ENCODE results near the gene BLNK. TPM values are rescaled to one million over a fixed set of nuclear protein-coding genes. Genes with fewer than 3 reads are reported as not detected.
"Not testable (repeated sequence)": the region's sequence is repeated elsewhere in the genome, so short reads cannot be mapped to it uniquely, and the experiment has no call there.

Gene BLNK
- total and polyA plus RNA-seq, 7 donors, result 0.15 to 3.7 (median 1.1) TPM

DNA sequence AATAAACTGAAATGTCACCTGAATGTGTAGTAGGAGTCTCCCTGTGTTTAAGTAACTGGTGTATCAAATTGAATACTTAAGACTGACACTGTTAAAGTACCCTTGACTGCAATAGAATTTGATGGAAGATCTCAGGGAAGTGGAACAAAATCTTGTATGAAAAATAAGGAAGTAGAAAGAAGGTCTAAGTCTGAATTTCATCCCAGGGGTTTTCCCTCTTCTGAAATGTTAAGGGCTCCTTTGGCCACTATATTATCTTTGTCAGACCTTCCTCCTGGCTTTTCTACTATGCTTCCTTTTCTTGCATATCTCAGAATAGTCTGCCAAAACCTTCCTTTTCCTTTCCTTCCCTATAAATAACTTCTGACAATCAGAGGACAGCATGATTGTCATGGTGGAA, 59.6 kb downstream of the BLNK start:
- Histone ChIP-seq H3K4me3 (no peak overlapping the region), H3K27ac (no peak overlapping the region), H3K27me3 (ENCODE audit: insufficient read depth in 3 of 3, low read length in 2 of 3) (no peaks in the 10 kb centered on the region), H3K9me3 (no peaks in the 10 kb centered on the region), H3K36me3 (ENCODE audit: insufficient read depth in 1 of 2, low read depth in 1 of 2) (no peaks in the 10 kb centered on the region), H3K4me1 (no peaks in the 10 kb centered on the region)
- DNase-seq, result no peak
- TF ChIP-seq, protein P1, sequence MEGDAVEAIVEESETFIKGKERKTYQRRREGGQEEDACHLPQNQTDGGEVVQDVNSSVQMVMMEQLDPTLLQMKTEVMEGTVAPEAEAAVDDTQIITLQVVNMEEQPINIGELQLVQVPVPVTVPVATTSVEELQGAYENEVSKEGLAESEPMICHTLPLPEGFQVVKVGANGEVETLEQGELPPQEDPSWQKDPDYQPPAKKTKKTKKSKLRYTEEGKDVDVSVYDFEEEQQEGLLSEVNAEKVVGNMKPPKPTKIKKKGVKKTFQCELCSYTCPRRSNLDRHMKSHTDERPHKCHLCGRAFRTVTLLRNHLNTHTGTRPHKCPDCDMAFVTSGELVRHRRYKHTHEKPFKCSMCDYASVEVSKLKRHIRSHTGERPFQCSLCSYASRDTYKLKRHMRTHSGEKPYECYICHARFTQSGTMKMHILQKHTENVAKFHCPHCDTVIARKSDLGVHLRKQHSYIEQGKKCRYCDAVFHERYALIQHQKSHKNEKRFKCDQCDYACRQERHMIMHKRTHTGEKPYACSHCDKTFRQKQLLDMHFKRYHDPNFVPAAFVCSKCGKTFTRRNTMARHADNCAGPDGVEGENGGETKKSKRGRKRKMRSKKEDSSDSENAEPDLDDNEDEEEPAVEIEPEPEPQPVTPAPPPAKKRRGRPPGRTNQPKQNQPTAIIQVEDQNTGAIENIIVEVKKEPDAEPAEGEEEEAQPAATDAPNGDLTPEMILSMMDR (IDR thresholded peaks at IDR 0.05), result no peak
- intact Hi-C loops (cut with DNase I), result no loop called here
- no peak for ATAC-seq

DNA sequence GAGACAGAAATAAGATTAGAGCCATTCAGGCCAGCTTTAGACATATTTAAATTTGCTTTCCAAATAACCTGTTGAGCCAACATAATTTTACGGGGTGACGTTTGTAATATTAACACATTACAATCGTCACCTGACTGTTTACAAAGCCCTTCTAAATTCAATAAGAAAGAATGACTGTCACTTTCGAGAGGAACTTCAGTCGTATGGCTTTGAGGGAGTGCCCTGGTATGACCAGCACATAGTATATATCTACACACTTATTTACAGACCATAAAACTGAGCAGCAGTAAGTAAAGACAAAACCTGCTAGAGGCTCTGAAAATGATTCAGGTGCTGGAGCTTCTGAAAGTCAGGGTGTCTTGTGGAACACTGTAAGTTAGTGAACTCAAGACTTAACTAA, 62.4 kb downstream of the BLNK start:
- 67 to 86% (median 69%) methylated on average over 5 of the region's 5 CpGs for WGBS, 3 donors
- Histone ChIP-seq H3K27ac (no peak overlapping the region), H3K27me3 (ENCODE audit: insufficient read depth in 3 of 3, low read length in 2 of 3) (no peaks in the 10 kb centered on the region), H3K9me3 (no peaks in the 10 kb centered on the region), H3K36me3 (ENCODE audit: insufficient read depth in 1 of 2, low read depth in 1 of 2) (peaks cover 0 to 7% of the 10 kb centered on the region in 2 donors), H3K4me3 (no peak overlapping the region), H3K4me1 (no peaks in the 10 kb centered on the region)
- intact Hi-C loops (cut with DNase I), result no loop called here
- ATAC-seq (no peak), DNase-seq (no peak)
- TF ChIP-seq, protein P1 (IDR thresholded peaks at IDR 0.05), result no peak

DNA sequence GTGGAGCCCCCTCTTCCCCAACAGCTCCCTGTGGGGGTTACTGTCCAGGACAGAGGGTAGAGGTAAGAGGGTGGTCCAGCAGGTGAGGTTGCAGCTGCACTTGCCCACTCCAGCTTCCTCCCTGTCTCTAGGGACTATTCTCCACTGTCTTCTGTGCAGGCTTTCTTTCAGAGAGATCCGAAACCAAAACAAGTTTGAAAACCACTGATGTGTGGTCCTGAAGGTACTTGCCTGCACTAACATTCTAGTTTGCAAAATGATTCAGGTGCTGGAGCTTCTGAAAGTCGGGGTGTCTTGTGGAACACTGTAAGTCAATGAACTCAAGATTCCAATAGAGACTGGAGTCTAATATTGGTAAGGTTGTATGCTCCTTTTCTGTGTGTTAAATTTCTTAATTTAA, 63.1 kb downstream of the BLNK start:
- H3K36me3 ChIP-seq (ENCODE audit: insufficient read depth in 1 of 2, low read depth in 1 of 2), result peaks cover 0 to 7% of the 10 kb centered on the region in 2 donors
- H3K4me1 ChIP-seq, result no peaks in the 10 kb centered on the region
- H3K4me3 ChIP-seq, result no peak overlapping the region
- ATAC-seq (no peak), DNase-seq (no peak)
- WGBS, 3 donors, result 79 to 83% (median 79%) methylated on average over 2 of the region's 2 CpGs
- no peaks in the 10 kb centered on the region for H3K9me3 ChIP-seq
- TF ChIP-seq, protein P1 (IDR thresholded peaks at IDR 0.05), result no peak
- H3K27me3 ChIP-seq (ENCODE audit: insufficient read depth in 3 of 3, low read length in 2 of 3), result no peaks in the 10 kb centered on the region
- intact Hi-C loops (cut with DNase I), result no loop called here
- H3K27ac ChIP-seq, result no peak overlapping the region

DNA sequence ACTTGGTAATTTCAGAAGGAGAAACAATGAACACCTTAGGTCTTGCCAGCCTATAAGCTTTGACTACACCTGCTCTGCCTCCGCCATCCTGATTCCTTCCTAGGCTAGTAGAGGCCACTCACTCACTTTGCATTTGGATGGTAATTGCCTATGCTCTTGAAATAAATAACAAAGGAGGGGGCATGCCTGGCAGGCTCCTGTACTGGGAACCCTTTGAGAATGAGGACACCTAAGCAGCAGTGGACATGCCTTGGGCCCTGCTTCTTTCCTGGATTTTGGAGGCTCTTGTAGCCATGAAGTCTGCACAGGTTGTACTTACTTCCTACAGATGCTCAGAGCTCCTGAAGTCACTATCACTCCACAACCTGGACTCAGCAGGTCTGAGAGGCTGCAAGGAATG, 65.8 kb downstream of the BLNK start:
- Histone ChIP-seq H3K27ac (no peak overlapping the region), H3K4me3 (no peak overlapping the region), H3K36me3 (ENCODE audit: insufficient read depth in 1 of 2, low read depth in 1 of 2) (peaks cover 0 to 7% of the 10 kb centered on the region in 2 donors), H3K4me1 (no peaks in the 10 kb centered on the region), H3K27me3 (ENCODE audit: insufficient read depth in 3 of 3, low read length in 2 of 3) (no peaks in the 10 kb centered on the region), H3K9me3 (no peaks in the 10 kb centered on the region)
- intact Hi-C loops (cut with DNase I), result no loop called here
- no peak for DNase-seq
- ATAC-seq, result no peak
- TF ChIP-seq, protein P1 (IDR thresholded peaks at IDR 0.05), result no peak
- WGBS, 3 donors, result 89 to 97% (median 92%) methylated on average over 1 of the region's 1 CpG

DNA sequence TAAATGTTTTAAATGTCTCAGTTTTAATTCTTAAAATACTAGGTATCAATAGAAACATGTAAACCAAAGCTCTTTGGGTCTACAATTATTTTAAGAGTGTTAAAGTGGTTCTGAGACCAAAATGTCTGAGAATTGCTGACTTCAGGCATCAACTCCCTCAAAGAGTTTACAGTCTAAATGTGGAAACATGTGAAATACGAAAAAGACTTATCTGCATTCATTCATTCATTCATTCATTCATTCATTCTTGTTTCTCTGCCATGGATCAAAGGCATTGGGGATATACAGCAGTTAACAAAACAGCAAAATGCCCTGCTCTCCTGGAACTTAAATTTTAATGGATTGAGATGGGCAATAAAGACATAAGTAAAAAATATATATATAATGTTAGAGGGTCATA, 69.8 kb downstream of the BLNK start:
- Histone ChIP-seq H3K9me3 (no peaks in the 10 kb centered on the region), H3K4me1 (no peaks in the 10 kb centered on the region), H3K4me3 (no peak overlapping the region), H3K36me3 (ENCODE audit: insufficient read depth in 1 of 2, low read depth in 1 of 2) (peaks cover 0 to 7% of the 10 kb centered on the region in 2 donors), H3K27ac (no peak overlapping the region), H3K27me3 (ENCODE audit: insufficient read depth in 3 of 3, low read length in 2 of 3) (no peaks in the 10 kb centered on the region)
- intact Hi-C loops (cut with DNase I), result no loop called here
- TF ChIP-seq, protein P1 (IDR thresholded peaks at IDR 0.05), result no peak
- ATAC-seq (no peak), DNase-seq (no peak)
- 35 to 89% (median 40%) methylated on average over 1 of the region's 1 CpG for WGBS, 3 donors

DNA sequence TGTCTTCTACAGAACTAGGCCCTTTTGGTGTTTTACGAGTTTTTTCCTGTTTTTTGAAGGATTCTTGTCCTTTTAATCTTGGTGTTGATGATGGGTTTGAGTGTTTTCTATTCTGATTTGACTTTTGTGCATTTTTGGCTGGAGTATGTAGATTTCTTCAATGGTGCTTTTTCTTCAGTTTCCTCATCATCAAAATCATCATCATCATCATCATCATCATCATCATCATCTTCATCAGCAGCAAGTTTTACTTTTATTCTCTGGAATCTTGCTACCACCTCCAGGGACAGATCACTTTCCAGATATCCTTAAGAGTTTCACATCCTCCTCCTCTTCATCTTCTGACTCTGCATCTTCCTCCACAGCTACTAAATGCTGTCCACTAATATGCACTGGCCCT, 81.9 kb downstream of the BLNK start:
- H3K4me1 ChIP-seq; H3K4me3 ChIP-seq; H3K27me3 ChIP-seq (ENCODE audit: insufficient read depth in 3 of 3, low read length in 2 of 3); H3K9me3 ChIP-seq; H3K27ac ChIP-seq; DNase-seq; H3K36me3 ChIP-seq (ENCODE audit: insufficient read depth in 1 of 2, low read depth in 1 of 2); ATAC-seq; intact Hi-C loops (cut with DNase I): not testable (repeated sequence)
- WGBS, 3 donors, result 64 to 78% (median 65%) methylated on average over 1 of the region's 1 CpG

Data from psoas muscle (tissue), 8 donors.